Activated CD8-positive, alpha-beta T cell treated with anti-CD3 and anti-CD28 coated beads for 36 hours (primary cell): ENCODE measurements around the gene CTNNA1. TPM values are rescaled to one million over a fixed set of nuclear protein-coding genes. Genes with fewer than 3 reads are reported as not detected.

Experiments
- ATAC-seq: fragments of 200-7000 bp; cut with Tn5 transposase; one replicate; pipeline ENCODE4 v1.10.0; 2021; ENCODE audit warnings: mild to moderate bottlenecking, moderate library complexity
- CTCF ChIA-PET: fragments of 350-600 bp; sonication (Branson Sonifier 250); formaldehyde crosslinking; loops from one replicate; lab custom pipeline; 2021; ENCODE audit warnings: antibody characterized with exemption; lab: Charles Lee
- POLR2A ChIA-PET: fragments of 350-600 bp; sonication (Branson Sonifier 250); formaldehyde crosslinking; loops from one replicate; lab custom pipeline; 2021; ENCODE audit warnings: antibody characterized with exemption; lab: Charles Lee
- DNase-seq: peaks from one replicate; pipeline ENCODE4 v3.0.0-alpha.2; 2020
- H3K27ac Mint-ChIP-seq: one replicate; pipeline ENCODE4 v1.8.0; 2021; ENCODE audit warnings: mild to moderate bottlenecking, mixed read lengths
- H3K27me3 Mint-ChIP-seq: one replicate; pipeline ENCODE4 v1.8.0; 2021; ENCODE audit warnings: mixed read lengths
- H3K36me3 Mint-ChIP-seq: one replicate; pipeline ENCODE4 v1.8.0; 2021; ENCODE audit warnings: low read depth, mixed read lengths
- H3K4me1 Mint-ChIP-seq: one replicate; pipeline ENCODE4 v1.8.0; 2021; ENCODE audit warnings: low read depth, mixed read lengths
- H3K4me3 Mint-ChIP-seq: one replicate; pipeline ENCODE4 v1.8.0; 2021; ENCODE audit warnings: mild to moderate bottlenecking, moderate library complexity, mixed read lengths
- H3K9me3 Mint-ChIP-seq: one replicate; pipeline ENCODE4 v1.8.0; 2021; ENCODE audit warnings: mixed read lengths
- intact Hi-C: fragments of 100-400 bp; cut with micrococcal nuclease; formaldehyde crosslinking; loops from one replicate; pipeline ENCODE4 v1.10.0; 2022
- total RNA-seq, 2 experiments: library from RNA; stranded (reverse); gene quantifications; one replicate each; pipeline ENCODE4 v1.2.3, GENCODE V29; 2021
- TF ChIP-seq, protein P1 (sequence below): fragments of 200-600 bp; IDR thresholded peaks from one replicate; pipeline ENCODE4 v1.8.0; 2022; ENCODE audit warnings: antibody characterized with exemption, mild to moderate bottlenecking

CTNNA1 gene
- total RNA-seq, 2 experiments from 2014 or later = 77.3 to 85.6 TPM

DNA sequence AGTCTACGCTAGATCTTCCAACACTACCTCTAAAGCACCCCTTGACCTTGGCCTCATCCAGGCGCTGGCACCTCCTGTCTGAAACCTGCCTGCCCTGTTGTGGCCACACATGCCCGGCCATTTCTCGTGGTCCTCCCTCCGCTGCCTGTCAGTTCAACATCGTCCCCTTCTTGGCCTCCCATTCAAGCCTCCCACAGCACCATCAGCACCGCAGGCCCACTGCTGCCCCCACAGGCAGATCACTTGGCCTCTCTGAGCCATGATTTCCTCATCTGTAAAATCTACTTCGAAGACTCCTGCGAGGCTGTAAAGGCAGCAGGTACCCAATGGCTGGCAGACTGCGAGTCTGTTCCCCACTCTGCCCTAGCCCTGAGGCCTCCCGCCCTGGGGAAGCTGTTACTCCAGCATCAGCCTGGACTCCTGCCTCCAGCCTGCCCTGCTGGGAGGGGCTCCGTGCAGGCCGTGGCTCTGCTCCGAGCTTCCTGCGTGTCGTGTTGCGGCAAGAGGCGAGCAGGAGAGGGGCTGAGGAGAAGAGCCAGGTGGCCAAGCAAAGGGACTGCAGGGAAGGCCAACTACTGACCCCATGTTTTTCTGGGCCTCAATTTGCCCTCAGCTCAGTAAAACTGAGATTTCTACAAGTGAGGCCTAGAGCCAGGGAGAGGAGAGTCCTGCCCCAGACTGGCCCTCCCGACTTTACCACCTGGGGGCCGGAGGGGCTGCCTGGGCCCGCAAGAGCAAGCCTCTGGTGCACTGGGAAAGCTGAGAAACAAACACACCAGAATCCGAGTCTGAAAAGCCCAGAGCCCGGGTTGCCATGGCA lies 192.4 kb downstream of the CTNNA1 start:
- ChIA-PET POLR2A (no interaction called here), CTCF (no interaction called here)
- TF ChIP-seq, protein P1, sequence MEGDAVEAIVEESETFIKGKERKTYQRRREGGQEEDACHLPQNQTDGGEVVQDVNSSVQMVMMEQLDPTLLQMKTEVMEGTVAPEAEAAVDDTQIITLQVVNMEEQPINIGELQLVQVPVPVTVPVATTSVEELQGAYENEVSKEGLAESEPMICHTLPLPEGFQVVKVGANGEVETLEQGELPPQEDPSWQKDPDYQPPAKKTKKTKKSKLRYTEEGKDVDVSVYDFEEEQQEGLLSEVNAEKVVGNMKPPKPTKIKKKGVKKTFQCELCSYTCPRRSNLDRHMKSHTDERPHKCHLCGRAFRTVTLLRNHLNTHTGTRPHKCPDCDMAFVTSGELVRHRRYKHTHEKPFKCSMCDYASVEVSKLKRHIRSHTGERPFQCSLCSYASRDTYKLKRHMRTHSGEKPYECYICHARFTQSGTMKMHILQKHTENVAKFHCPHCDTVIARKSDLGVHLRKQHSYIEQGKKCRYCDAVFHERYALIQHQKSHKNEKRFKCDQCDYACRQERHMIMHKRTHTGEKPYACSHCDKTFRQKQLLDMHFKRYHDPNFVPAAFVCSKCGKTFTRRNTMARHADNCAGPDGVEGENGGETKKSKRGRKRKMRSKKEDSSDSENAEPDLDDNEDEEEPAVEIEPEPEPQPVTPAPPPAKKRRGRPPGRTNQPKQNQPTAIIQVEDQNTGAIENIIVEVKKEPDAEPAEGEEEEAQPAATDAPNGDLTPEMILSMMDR = no peak
- intact Hi-C loops = no loop called here
- no peak for ATAC-seq
- H3K4me3 Mint-ChIP-seq = no peak overlapping the region
- H3K27me3 Mint-ChIP-seq = no peaks in the 10 kb centered on the region
- H3K9me3 Mint-ChIP-seq = no peaks in the 10 kb centered on the region
- H3K27ac Mint-ChIP-seq = no peak overlapping the region
- DNase-seq = no peak
- peaks cover 3% of the 10 kb centered on the region for H3K36me3 Mint-ChIP-seq
- H3K4me1 Mint-ChIP-seq = peaks cover 6% of the 10 kb centered on the region

DNA sequence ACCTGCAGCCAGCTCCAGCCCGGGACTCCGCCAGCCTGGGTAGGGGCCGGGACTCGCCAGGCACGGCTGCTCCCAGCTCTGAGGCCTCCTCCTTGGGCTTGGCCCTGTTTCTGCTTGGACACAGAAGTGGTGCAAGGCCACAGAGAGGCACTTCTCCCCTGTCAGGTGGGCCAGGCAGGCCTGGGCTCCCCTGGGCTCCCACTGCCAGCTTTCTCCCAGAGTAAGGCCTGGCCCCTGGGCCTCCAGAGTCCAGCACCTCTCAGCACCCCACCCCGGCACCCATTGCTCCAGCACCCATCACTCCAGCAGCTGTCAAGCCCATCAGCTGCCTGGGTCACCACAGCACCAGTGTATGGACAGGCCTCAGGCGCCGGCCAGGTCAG lies 193.0 kb downstream of the CTNNA1 start:
- ChIA-PET CTCF (no interaction called here), POLR2A (interaction anchor here (0.6 kb wide), 1 partner anchor 179 kb away, joined by 3 read pairs; no protein-coding TSS in a partner anchor)
- TF ChIP-seq, protein P1 = no peak
- H3K9me3 Mint-ChIP-seq = no peaks in the 10 kb centered on the region
- H3K4me1 Mint-ChIP-seq = peaks cover under 1% of the 10 kb centered on the region
- no peaks in the 10 kb centered on the region for H3K36me3 Mint-ChIP-seq
- no peak overlapping the region for H3K27ac Mint-ChIP-seq
- ATAC-seq = no peak
- no peaks in the 10 kb centered on the region for H3K27me3 Mint-ChIP-seq
- intact Hi-C loops = no loop called here
- no peak for DNase-seq
- H3K4me3 Mint-ChIP-seq = no peak overlapping the region

DNA sequence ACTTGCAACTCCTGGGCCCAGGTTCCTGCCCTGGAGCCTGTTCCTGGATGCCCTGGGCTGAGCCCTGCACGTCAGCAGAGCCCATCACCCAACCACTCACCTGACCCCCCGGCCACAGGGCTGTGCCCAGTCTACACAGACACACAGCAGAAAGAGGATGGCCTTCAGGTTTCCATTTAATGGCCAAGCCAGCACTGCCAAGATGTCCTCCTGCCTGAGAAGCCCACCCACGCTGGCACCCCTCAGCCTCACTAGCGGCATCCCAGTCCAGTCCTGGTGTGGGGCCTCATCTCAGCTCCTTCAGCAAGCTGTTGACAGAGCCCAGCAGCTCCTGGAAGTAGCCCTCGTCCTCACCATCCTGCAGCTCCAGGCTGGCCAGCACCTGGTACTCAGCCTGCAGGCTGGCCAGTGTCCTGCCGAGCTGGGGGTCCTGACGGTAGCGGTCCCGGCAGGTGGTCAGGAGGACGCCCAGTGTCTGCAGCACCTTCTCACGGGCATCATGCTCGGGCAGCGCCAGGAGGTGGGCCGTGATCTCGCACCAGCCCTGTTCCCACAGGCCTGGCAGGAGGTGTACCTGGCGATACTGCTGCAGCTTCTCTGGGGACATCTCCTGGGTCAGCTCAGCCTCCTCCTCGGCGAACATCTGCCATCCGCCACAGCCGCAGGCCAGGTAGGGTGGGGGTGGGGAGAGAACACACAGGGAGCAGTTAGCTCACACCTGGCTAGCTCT lies 193.8 kb downstream of the CTNNA1 start:
- Mint-ChIP-seq H3K4me3 (no peak overlapping the region), H3K27me3 (no peaks in the 10 kb centered on the region), H3K36me3 (no peaks in the 10 kb centered on the region), H3K9me3 (no peaks in the 10 kb centered on the region), H3K4me1 (no peaks in the 10 kb centered on the region), H3K27ac (no peak overlapping the region)
- no peak for DNase-seq
- ChIA-PET CTCF (no interaction called here), POLR2A (interaction anchor here (0.6 to 1.1 kb wide), 2 partner anchors 9 to 178 kb away, joined by 3 read pairs; no protein-coding TSS in a partner anchor)
- TF ChIP-seq, protein P1 = no peak
- intact Hi-C loops = no loop called here
- no peak for ATAC-seq

DNA sequence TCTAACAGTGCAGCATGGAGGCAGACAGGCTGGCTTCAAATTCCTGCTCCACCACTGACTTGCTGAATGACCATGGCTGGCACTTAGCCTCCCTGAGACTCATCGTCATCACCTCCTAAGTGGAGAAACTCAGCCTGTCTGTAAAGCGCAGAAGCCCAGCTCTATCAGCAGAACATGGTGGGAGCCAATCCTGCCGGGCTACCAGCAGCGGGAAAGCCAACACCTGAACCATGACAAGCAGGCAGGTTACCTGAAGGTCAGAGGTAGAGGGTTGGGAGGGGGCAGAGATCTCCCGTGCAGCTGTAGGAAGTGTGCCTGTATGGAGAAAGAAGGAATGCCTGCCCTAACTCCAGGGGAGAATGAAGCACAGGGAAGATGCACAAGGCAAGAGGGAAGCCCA lies 194.6 kb downstream of the CTNNA1 start:
- no peak for ATAC-seq
- intact Hi-C loops = no loop called here
- POLR2A ChIA-PET = interaction anchor here (1.1 kb wide), 1 partner anchor 10 kb away, joined by 3 read pairs; no protein-coding TSS in a partner anchor
- no peak overlapping the region for H3K27ac Mint-ChIP-seq
- CTCF ChIA-PET = no interaction called here
- DNase-seq = no peak
- H3K4me3 Mint-ChIP-seq = no peak overlapping the region
- H3K36me3 Mint-ChIP-seq = no peaks in the 10 kb centered on the region
- peaks cover under 1% of the 10 kb centered on the region for H3K4me1 Mint-ChIP-seq
- H3K9me3 Mint-ChIP-seq = no peaks in the 10 kb centered on the region
- no peaks in the 10 kb centered on the region for H3K27me3 Mint-ChIP-seq
- TF ChIP-seq, protein P1 = no peak
